Measurements from ENCODE around the gene RHOXF1. TPM values are rescaled to one million over a fixed set of nuclear protein-coding genes. Genes with fewer than 3 reads are reported as not detected.
"Not testable (repeated sequence)": the region's sequence is repeated elsewhere in the genome, so short reads cannot be mapped to it uniquely, and the experiment has no call there.

The RHOXF1 gene
- total RNA-seq, 1 experiment from 2014 or later, result 0.41 TPM

GRCh38 chrX:120136840-120137239 lies 21.1 kb upstream of the RHOXF1 start:
- Histone ChIP-seq H3K9me3 (ENCODE audit: control insufficient read depth, insufficient read depth, low read depth, low read length) (no peaks in the 10 kb centered on the region), H3K4me1 (ENCODE audit: control insufficient read depth, insufficient read depth, low read length) (no peaks in the 10 kb centered on the region), H3K4me3 (ENCODE audit: low read depth in 2 of 2, low read length in 2 of 2) (no peak overlapping the region), H3K27ac (ENCODE audit: low read length) (no peak overlapping the region), H3K36me3 (ENCODE audit: control insufficient read depth, insufficient read depth, low read length) (no peaks in the 10 kb centered on the region), H3K27me3 (ENCODE audit: control insufficient read depth, insufficient read depth, low read length) (no peaks in the 10 kb centered on the region; the same call in 1 of the 2 replicates)
- no peak for DNase-seq (ENCODE audit: low read depth, low spot score)
- in situ Hi-C loops (cut with HindIII; ENCODE audit: low pct_unique_long_range_greater_than_20kb, low sequenced_read_pairs), result no loop called here
- CTCF ChIA-PET, result no interaction called here
- intact Hi-C loops (cut with micrococcal nuclease; ENCODE audit: unreplicated experiment), result no loop called here
- no peak; the same call in 1 of the 2 replicates for ATAC-seq
- no TSS peak for BruUV-seq (replicated peaks)
- no peak for TF ChIP-seq POLR2AphosphoS5 (IDR thresholded peaks at IDR 0.05; ENCODE audit: low read depth, low read length)
- no peak for TF ChIP-seq TCF7L2 (IDR thresholded peaks at IDR 0.05; ENCODE audit: low read depth, low read length)
- no peak for TF ChIP-seq CTCF (IDR thresholded peaks at IDR 0.05)
- no peak for TF ChIP-seq SIN3A (IDR thresholded peaks at IDR 0.05; ENCODE audit: borderline replicate concordance, insufficient read depth, low read depth, low read length)
- no peak for TF ChIP-seq REST (IDR thresholded peaks at IDR 0.05; ENCODE audit: insufficient read depth in 1 of 2, low read depth in 2 of 2, low read length in 1 of 2)
- POLR2A ChIA-PET, result no interaction called here

GRCh38 chrX:120136128-120136527 lies 20.4 kb upstream of the RHOXF1 start:
- POLR2A ChIA-PET, result no interaction called here
- Histone ChIP-seq H3K27ac (ENCODE audit: low read length) (no peak overlapping the region), H3K4me1 (ENCODE audit: control insufficient read depth, insufficient read depth, low read length) (no peaks in the 10 kb centered on the region), H3K9me3 (ENCODE audit: control insufficient read depth, insufficient read depth, low read depth, low read length) (no peaks in the 10 kb centered on the region), H3K4me3 (ENCODE audit: low read depth in 2 of 2, low read length in 2 of 2) (no peak overlapping the region), H3K27me3 (ENCODE audit: control insufficient read depth, insufficient read depth, low read length) (no peaks in the 10 kb centered on the region; the same call in 1 of the 2 replicates), H3K36me3 (ENCODE audit: control insufficient read depth, insufficient read depth, low read length) (no peaks in the 10 kb centered on the region)
- ATAC-seq, result no peak
- intact Hi-C loops (cut with micrococcal nuclease; ENCODE audit: unreplicated experiment), result no loop called here
- TF ChIP-seq TCF7L2 (IDR thresholded peaks at IDR 0.05; ENCODE audit: low read depth, low read length) (no peak), SIN3A (IDR thresholded peaks at IDR 0.05; ENCODE audit: borderline replicate concordance, insufficient read depth, low read depth, low read length) (no peak), POLR2AphosphoS5 (IDR thresholded peaks at IDR 0.05; ENCODE audit: low read depth, low read length) (no peak), CTCF (IDR thresholded peaks at IDR 0.05) (no peak)
- CTCF ChIA-PET, result no interaction called here
- DNase-seq (ENCODE audit: low read depth, low spot score), result no peak
- no TSS peak for BruUV-seq (replicated peaks)
- in situ Hi-C loops (cut with HindIII; ENCODE audit: low pct_unique_long_range_greater_than_20kb, low sequenced_read_pairs), result no loop called here

- CTCF ChIA-PET; H3K27ac ChIP-seq (ENCODE audit: low read length); H3K4me1 ChIP-seq (ENCODE audit: control insufficient read depth, insufficient read depth, low read length); H3K9me3 ChIP-seq (ENCODE audit: control insufficient read depth, insufficient read depth, low read depth, low read length); H3K4me3 ChIP-seq (ENCODE audit: low read depth in 2 of 2, low read length in 2 of 2); POLR2A ChIA-PET; in situ Hi-C loops (cut with HindIII; ENCODE audit: low pct_unique_long_range_greater_than_20kb, low sequenced_read_pairs); ATAC-seq; H3K27me3 ChIP-seq (ENCODE audit: control insufficient read depth, insufficient read depth, low read length); DNase-seq (ENCODE audit: low read depth, low spot score); intact Hi-C loops (cut with micrococcal nuclease; ENCODE audit: unreplicated experiment); H3K36me3 ChIP-seq (ENCODE audit: control insufficient read depth, insufficient read depth, low read length); BruUV-seq (replicated peaks): not testable (repeated sequence)
These were observed 12.7 kb upstream of the RHOXF1 start for GRCh38 chrX:120128306-120128846.

Measured in Panc1 (cell line).